GF-D8 (cell line): ENCODE data around the gene CD8B2.
"Not testable (repeated sequence)": the region's sequence is repeated elsewhere in the genome, so short reads cannot be mapped to it uniquely, and the experiment has no call there.

Experiments used
- DNase-seq: peaks from one replicate; lab custom pipeline; 2025; lab: John Stamatoyannopoulos, UW

Gene CD8B2

GRCh38 chr2:106551417-106552130 lies 64.4 kb downstream of the CD8B2 start:
- DNase-seq, result no peak

DNA sequence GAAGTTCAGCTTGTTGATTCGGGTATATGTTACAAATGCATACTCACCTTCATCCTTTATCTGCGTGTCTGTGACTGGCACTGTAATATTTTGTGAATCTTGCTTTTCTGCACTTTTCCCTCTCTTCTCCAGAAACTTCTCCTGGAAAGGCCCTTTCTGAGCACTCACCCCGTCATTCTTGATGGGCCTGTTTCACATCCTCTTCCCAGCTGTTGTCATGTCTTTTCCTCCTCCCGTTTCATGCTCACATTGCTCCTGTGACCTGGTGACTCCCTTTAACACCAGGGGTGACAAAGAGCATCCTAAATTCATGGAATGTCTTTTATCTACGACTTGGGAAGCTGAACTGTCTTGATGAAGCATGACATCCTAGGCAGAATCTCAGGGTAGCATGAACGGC lies 65.8 kb downstream of the CD8B2 start:
- DNase-seq, result no peak

GRCh38 chr2:106553321-106553720 lies 66.2 kb downstream of the CD8B2 start:
- no peak for DNase-seq

GRCh38 chr2:106554411-106554810 lies 67.2 kb downstream of the CD8B2 start:
- no peak for DNase-seq

- DNase-seq, result no peak
These were observed 67.9 kb downstream of the CD8B2 start for GRCh38 chr2:106555053-106555452.

DNA sequence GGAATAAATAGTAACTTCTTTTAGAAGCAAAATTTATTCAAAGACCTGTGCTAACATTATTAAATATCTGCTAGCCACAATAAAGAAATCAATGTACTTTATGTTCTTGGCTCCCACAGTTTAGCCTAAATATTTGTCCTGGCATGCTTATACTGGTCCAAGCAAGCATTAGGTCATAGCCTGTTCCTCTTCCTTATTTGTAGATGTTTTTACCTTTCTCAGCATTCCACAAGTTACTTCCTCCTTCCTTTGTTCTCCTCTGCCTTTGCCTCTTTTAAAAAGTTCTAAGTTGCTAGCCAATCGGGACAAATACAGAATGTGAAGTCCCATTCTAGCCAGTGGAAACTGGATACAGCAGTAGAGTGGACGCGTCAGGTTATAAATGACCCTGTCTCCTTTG lies 72.6 kb downstream of the CD8B2 start:
- not testable (repeated sequence) for DNase-seq

DNA sequence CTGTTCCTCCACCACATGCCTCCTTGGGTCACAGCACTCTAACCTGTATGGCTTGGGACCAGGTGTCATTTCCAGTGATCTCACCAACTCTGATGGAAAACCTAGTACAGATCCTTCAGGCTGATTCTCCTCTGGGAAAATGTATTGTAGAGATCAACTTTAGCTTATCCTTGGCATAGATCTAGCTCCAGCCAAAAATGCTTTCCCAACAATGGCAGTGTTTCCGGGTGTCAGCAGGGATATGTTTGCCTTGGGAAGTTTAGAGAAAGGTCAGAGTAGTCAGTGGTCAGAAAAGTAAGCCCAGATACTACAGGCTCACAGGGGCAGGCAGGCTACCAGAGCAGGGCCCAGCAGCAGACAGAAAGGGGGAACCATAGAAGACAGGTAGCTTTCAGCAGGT lies 73.6 kb downstream of the CD8B2 start:
- DNase-seq, result no peak

DNA sequence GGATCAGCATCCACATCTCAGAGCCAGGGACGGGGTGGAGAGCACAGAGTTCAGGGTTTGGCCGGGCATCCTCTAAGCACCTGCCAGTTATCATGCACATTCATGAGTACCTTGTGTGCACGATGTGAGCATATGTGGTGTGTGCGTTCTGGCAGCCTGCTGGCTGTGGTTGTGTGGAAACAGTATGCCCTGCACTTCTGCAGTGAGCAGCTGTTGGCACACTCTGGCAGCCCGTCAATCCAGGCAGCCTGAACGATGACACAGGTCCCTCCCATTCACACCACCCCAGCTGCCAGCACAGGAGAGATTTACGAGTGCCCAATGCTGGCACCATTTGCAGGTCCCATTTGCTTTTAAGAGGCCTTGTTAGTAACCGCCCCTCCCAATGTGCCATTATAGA lies 74.2 kb downstream of the CD8B2 start:
- no peak for DNase-seq

GRCh38 chr2:106561803-106562202 lies 74.6 kb downstream of the CD8B2 start:
- no peak for DNase-seq

- DNase-seq, result no peak
These were observed 75.4 kb downstream of the CD8B2 start for GRCh38 chr2:106562268-106563186.

GRCh38 chr2:106563195-106563594 lies 76.0 kb downstream of the CD8B2 start:
- DNase-seq, result no peak

GRCh38 chr2:106565599-106565998 lies 78.4 kb downstream of the CD8B2 start:
- no peak for DNase-seq

DNA sequence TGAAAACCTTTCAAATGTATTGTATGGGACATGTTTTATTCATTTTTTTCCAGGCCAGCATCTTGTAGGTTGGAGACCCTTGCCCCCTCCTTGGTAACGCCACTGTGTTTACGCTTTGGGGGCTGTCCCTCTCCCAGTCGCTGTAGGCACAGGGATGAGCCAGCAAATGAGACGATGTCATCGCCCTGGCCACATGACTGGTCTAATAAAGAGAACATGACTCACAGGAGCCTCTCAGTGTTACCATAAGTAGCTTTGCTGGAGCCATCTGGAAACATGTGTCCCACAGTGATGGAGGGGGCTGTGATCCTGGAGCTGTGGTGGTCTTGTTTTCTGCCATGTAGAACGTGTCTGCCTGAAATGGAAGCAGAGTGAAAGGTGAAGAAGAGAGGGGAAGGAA lies 78.9 kb downstream of the CD8B2 start:
- no peak for DNase-seq

GRCh38 chr2:106566484-106566883 lies 79.3 kb downstream of the CD8B2 start:
- not testable (repeated sequence) for DNase-seq

GRCh38 chr2:106570316-106570715 lies 83.2 kb downstream of the CD8B2 start:
- DNase-seq, result no peak
